Neuron (in vitro differentiated cells): ENCODE measurements around the gene MTA2.
"Not testable (repeated sequence)": the region's sequence is repeated elsewhere in the genome, so short reads cannot be mapped to it uniquely, and the experiment has no call there.

Experiments used
- H2AFZ ChIP-seq: one replicate; pipeline ENCODE4 v1.6.1; 2013; ENCODE audit warnings: low read depth, mild to moderate bottlenecking, inconsistent platforms, low read length, moderate library complexity
- H3K27me3 ChIP-seq: one replicate; pipeline ENCODE4 v1.6.1; 2013; ENCODE audit warnings: low read length; ENCODE audit not compliant: insufficient read depth
- H3K36me3 ChIP-seq: one replicate; pipeline ENCODE4 v1.6.1; 2013; ENCODE audit warnings: low read length; ENCODE audit not compliant: insufficient read depth
- H3K4me1 ChIP-seq: one replicate; pipeline ENCODE4 v1.6.1; 2013; ENCODE audit warnings: low read length; ENCODE audit not compliant: insufficient read depth
- H3K4me3 ChIP-seq: 2 replicates; pipeline ENCODE4 v1.5.1; 2013; ENCODE audit warnings: mild to moderate bottlenecking, low read length, moderate library complexity
- H3K9me3 ChIP-seq: one replicate; pipeline ENCODE4 v1.6.1; 2013; ENCODE audit warnings: low read length

Gene MTA2

DNA sequence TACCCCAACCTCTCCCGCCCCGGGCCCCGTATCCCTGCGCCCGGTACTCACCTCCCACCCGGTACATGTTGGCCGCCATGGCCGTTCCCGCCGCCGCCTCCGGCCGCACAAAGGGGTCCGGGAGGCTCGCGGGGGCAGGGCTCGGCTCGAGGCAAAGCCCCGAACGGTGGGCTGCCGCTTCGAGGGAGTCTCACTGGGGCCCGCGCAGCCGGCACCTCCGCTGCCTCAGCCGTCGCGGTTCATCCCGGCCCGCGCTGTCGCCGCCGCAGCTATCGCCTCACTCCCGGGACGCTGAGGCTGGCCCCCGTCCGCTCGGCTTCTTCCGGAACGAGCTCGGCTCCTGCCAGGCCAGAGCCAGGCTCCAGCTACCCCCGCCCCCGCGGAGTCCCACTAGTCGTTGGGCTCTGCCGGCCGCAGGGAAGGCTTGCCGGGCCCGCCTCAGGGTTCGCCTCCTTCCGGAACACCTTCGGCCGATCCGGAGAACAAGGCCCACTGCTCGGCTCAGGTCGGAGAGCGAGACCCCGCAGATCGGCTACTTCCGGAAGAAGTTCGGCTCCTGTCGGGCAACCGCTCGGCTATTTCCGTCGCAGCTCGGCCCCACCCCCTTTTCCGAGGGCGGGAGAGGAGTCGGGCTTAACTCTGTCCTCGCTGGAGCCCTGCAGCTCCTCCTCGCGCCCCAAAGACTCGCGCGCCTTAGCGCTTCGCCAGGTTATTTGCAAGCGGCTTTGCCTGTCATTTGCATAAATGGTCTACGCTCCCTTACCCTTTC, at the start of gene MTA2:
Gene MTA2 (minus strand): TSS at position 494 of the 769 bp plus-strand sequence. CDS start 415 bp downstream, at position 79.
- H3K4me1 ChIP-seq, result peaks cover 34% of the 10 kb centered on the region
- no peaks in the 10 kb centered on the region for H3K9me3 ChIP-seq
- H3K27me3 ChIP-seq, result no peaks in the 10 kb centered on the region
- peak within 1 kb of the TSS; percentile 38 for H2AFZ ChIP-seq
- H3K36me3 ChIP-seq, result peaks cover 32% of the 10 kb centered on the region
- peak within 1 kb of the TSS; percentile 83 for H3K4me3 ChIP-seq

DNA sequence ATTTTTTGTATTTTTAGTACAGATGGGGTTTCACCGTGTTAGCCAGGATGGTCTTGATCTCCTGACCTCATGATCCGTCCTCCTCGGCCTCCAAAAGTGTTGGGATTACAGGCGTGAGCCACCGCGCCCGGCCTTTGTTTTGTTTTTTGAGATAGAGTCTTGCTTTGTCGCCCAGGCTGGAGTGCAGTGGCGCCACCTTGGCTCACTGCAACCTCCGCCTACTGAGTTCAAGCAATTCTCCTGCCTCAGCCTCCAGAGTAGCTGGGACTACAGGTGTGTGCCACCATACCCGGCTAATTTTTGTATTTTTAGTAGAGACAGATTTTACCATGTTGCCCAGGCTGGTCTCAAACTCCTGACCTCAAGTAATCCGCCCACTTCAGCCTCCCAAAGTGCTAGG, 48.6 kb upstream of the MTA2 start:
- Histone ChIP-seq H3K4me1 (peaks cover 26% of the 10 kb centered on the region), H3K36me3 (peaks cover 22% of the 10 kb centered on the region)
- H3K27me3 ChIP-seq, H3K4me3 ChIP-seq, H3K9me3 ChIP-seq, H2AFZ ChIP-seq: not testable (repeated sequence)

DNA sequence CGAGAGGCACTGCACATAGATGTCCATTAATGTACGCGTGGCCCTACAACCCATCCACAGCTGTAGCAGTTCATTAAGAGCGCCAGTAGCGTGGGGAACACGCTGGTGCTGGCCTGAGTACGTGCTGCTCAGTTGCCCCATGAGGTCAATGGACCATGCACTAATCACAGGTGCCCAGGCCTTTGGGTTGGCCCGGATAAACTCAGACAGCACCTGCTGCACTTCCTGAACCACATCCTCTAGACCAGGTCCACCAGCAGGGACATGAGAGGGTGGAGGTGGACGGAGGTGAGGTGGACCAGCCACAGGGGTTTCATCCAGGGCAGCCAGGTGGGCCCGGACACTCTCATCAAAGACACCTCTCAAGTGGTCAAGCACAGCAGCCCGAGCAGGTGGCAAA, 47.8 kb upstream of the MTA2 start:
- Histone ChIP-seq H3K27me3 (no peaks in the 10 kb centered on the region), H3K4me3 (no peak overlapping the region)

DNA sequence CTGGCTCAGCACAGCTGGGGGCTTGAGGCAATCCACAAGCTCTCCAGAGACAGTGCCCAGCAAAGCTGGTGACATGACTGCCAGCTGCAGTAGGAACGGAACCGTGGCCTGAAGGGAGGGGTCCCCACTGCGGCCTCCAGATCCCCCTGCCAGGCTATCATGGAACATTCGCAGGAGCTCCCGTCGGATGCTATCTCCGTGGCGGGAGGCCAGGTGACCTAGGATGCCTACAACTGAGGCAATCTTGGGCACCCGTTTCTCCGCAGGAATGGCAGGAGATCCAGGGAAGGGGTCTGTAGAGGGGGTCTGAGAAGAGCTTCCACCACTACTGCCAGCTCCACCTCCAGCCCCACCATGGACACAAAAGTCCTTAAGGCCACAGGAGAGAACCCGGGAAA, 47.3 kb upstream of the MTA2 start:
- Histone ChIP-seq H3K4me3 (no peak overlapping the region), H3K36me3 (peaks cover 26% of the 10 kb centered on the region), H2AFZ (no peak overlapping the region), H3K4me1 (peaks cover 26% of the 10 kb centered on the region), H3K9me3 (no peaks in the 10 kb centered on the region), H3K27me3 (no peaks in the 10 kb centered on the region)

More for the DNA sequence above, 47.8 kb upstream of the MTA2 start:
- Histone ChIP-seq H3K36me3 (peaks cover 23% of the 10 kb centered on the region), H3K9me3 (no peaks in the 10 kb centered on the region), H3K4me1 (peaks cover 26% of the 10 kb centered on the region), H2AFZ (no peak overlapping the region)

DNA sequence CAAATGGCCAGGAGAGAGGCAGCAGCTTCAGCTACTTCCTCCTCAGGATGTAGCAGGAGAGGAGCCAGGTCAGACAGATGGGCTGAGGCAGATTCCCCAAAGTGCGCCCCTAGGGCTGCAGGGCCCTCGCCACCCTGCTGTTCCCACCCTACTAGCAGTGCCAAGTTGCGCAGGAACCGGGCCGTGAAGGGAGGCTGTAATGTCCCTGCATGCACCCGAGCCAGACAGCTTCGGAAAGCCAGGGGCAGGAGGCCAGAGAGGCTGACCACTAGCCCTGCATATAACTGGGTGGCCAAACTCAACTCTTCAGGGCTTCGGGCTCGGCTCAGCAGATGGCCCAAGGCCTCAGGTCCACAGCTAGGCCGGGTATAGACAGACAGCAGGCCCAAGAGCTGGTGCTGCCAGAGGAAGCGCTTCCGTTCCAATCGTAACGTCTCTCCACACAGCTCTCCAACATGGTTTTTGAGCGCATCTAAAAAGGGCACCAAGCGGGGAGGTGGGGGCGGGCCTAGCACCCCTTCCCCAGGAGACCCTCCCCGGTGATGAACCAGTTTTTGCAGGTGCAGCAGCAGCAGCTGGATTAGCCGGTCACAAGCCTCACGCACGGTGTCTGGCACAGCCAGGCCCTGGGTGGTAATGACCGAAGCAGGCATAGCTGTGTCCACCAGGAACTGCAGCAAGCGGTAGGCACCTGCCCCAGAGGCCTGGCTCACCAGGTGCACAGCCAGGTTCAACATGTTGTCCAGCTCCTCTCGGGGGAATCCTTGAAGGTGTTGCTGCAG, 46.7 kb upstream of the MTA2 start:
- Histone ChIP-seq H3K36me3 (peaks cover 30% of the 10 kb centered on the region), H3K4me3 (no peak overlapping the region), H3K27me3 (no peaks in the 10 kb centered on the region), H3K9me3 (no peaks in the 10 kb centered on the region), H2AFZ (no peak overlapping the region), H3K4me1 (peaks cover 26% of the 10 kb centered on the region)

DNA sequence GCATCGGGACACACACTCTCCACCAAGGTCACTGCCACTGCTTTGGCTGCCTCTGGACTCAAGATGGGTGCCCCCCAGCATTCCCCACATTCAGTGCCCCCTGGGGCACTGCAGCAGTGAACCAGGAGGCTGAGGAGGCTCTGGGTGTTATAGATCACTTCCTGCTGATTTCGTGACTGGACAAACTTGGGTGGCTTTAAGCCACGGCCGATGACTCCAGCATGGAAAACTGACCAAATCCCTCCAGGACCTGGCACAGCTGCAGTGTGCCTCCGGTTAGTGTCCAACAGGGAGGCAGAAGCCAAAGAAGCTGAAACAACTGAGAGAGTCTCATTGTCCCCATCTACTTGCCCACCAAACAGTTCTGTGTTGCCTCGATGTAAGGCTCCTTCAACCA, 45.9 kb upstream of the MTA2 start:
- Histone ChIP-seq H3K27me3 (no peaks in the 10 kb centered on the region), H3K36me3 (peaks cover 35% of the 10 kb centered on the region), H3K4me1 (peaks cover 24% of the 10 kb centered on the region), H3K9me3 (no peaks in the 10 kb centered on the region), H2AFZ (no peak overlapping the region), H3K4me3 (no peak overlapping the region)

DNA sequence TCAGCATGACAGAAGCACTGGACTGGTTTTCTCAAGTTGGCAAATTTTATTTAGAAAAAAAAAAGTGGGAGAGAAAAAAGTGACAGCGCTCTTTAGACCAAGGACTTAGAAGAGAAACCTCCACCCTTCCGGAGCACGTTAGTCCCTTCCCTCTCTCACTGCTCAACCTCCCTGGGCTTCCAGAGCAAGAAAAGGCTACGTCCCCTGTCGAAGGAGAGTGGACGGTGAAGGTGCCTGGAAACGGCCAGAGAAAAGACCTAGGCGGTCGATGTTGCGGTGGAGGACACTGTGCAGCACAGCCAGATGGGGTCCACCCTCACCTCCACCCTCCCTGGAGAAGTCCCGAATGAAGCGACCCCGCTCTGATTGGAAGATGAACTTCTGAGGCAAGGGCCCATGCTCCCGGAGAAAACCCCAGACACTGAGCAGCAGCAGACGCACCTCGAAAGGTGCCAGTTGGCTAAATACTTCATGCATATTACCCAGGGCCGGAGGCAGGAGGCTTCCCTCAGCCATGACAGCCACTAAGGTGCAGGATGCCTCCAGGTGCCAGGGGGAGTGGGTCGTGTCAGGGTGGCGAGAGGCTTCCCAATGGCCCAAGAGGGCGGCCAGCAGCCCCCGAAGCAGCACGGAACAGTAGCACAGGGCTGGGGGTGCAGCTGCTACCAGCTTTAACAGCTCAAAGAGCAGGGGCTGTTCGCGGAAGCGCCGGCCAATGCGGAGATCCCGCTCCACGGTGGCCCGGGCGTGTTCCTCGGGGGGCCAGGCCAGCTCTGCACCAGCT, 45.4 kb upstream of the MTA2 start:
- Histone ChIP-seq H3K4me3 (peak overlapping the region; percentile 13), H3K27me3 (no peaks in the 10 kb centered on the region), H3K4me1 (peaks cover 18% of the 10 kb centered on the region), H3K36me3 (peaks cover 36% of the 10 kb centered on the region), H2AFZ (no peak overlapping the region), H3K9me3 (no peaks in the 10 kb centered on the region)

DNA sequence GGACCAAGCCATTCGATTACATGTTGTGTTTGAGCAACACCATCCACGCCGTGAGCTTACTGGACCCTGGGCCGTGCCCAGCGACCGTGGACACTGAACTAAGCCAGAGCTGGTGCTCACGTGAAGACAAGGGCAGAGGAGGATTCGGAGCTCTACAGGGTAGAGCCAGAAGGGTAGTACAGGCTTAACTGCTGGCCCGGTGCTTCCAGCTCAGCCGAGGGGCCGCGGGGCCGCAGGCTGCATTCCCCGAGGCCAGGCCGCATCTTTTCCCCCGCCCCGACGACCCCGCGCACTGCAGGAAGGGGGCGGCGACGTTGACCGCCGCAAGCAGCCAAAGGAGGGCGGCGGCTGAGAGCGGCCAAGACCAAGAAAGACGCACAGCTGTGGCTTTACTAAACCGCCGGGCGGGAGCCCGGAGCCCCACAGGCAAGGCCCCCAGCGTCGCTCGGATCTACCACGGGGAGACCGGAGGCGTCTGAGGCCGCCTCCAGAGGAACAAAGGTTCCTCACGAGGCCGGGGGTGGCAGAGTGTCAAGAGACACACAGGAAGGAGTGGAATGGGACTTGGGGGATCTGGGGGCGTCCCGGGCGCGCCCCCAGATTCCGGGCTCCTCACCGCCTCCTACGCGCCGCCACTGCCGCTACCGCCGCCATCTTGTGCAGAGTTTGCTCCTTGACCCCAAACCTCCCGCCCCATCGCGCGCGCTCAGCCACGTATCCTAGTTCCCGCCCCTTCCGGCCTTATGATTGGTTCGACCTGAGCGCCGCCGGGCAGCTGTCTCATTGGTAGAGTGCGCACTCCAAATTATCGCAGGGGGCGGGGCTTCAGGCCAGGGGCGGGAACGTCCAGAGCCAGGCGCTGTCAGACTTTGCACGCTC, 44.5 kb upstream of the MTA2 start, which contains the start of gene GANAB:
Gene GANAB (minus strand): TSS at position 668 of the 879 bp plus-strand sequence. CDS start 14 bp downstream, at position 654.
- H3K27me3 ChIP-seq, result no peaks in the 10 kb centered on the region
- H3K4me3 ChIP-seq, result peak within 1 kb of the TSS; percentile 77
- no peak within 1 kb of the TSS for H2AFZ ChIP-seq
- peaks cover 38% of the 10 kb centered on the region for H3K36me3 ChIP-seq
- H3K9me3 ChIP-seq, result no peaks in the 10 kb centered on the region
- peaks cover 14% of the 10 kb centered on the region for H3K4me1 ChIP-seq

DNA sequence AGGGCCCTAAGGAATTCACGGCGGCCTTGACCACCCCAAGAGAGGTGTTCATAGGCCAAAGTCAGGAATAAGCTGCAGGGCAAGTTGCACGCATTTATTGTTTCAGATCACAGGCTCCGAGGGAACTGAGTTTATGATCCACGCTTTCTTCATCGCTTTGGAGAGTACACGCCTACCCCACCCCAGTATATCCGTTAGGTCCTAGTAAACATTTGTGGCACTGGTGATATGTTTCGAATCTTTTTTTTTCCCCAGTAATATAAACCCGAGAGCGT, 43.9 kb upstream of the MTA2 start:
- H3K9me3 ChIP-seq, result no peaks in the 10 kb centered on the region
- peak overlapping the region; percentile 77 for H3K4me3 ChIP-seq
- H3K4me1 ChIP-seq, result peaks cover 14% of the 10 kb centered on the region
- peaks cover 43% of the 10 kb centered on the region for H3K36me3 ChIP-seq
- H3K27me3 ChIP-seq, result no peaks in the 10 kb centered on the region
- no peak overlapping the region for H2AFZ ChIP-seq

DNA sequence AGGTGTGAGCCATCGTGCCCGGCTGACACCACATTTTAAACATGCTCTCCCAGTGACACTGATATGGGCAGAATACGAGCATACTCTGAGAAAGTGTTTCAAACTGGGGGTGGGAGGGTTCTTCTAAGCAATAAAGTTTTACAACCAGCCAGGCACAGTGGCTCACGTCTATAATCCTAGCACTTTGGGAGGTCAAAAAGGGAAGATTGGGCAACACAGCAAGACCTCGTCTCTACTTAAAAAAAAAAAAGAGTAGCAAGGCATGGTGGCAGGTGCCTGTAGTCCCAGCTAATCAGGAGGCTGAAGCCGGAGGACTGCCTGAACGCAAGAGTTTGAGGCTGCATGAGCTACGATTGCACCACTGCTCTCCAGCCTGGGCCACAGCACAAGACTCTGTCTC, 42.6 kb upstream of the MTA2 start:
- no peaks in the 10 kb centered on the region for H3K9me3 ChIP-seq
- peaks cover 14% of the 10 kb centered on the region for H3K4me1 ChIP-seq
- H3K36me3 ChIP-seq, result peaks cover 42% of the 10 kb centered on the region
- no peak overlapping the region for H3K4me3 ChIP-seq
- H3K27me3 ChIP-seq, result no peaks in the 10 kb centered on the region
- H2AFZ ChIP-seq, result no peak overlapping the region

DNA sequence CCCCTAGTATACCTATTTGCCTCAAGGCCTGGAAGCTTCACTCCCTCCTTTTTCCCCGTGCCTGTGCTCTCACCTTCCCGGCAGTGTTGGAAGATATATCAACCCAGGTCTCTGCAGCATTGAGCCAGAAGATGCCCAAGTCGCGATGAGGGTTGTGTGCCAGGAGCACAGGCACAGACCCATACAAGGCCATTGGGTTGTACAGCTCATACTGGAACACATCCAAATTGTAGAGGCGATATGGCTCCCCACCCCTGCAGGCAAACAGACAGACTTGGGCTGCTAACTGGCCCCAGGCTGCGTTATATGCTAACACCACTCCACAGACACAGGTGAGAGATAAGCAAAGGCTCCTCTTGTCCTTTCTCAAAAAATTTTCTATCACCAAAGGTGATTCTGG, 30.8 kb upstream of the MTA2 start:
- H3K36me3 ChIP-seq, result peaks cover 78% of the 10 kb centered on the region
- H2AFZ ChIP-seq, result no peak overlapping the region
- H3K4me1 ChIP-seq, result no peaks in the 10 kb centered on the region
- H3K27me3 ChIP-seq, result no peaks in the 10 kb centered on the region
- no peak overlapping the region for H3K4me3 ChIP-seq
- no peaks in the 10 kb centered on the region for H3K9me3 ChIP-seq

DNA sequence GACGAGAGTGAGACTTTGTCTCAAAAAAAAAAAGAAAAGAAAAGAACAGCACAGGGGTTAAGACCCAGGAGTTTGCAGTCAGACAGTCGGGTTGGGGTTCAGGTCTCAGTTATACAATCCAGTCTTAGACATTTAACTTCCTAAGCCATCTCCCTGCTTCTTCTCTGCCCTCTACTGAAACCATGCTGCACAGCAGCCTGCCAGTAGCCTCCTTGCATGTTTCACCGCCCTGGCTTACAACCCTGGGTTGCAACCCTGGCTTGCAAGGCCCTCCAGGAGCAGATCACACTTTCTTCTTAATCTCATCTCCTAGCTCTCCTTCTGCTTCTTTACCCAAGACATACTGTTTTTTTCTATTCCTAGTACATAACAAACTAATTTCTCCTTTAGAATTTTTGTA, 26.0 kb upstream of the MTA2 start:
- Histone ChIP-seq H3K9me3 (no peaks in the 10 kb centered on the region), H3K27me3 (no peaks in the 10 kb centered on the region), H2AFZ (no peak overlapping the region), H3K36me3 (peaks cover 69% of the 10 kb centered on the region), H3K4me3 (no peak overlapping the region), H3K4me1 (no peaks in the 10 kb centered on the region)
